OCI-LY3 (cell line): Measurements from ENCODE around the gene ASCL5.

Source experiments
- H2AFZ ChIP-seq: fragments of 200-600, 300-600 bp; shearing (Covaris generic); 2 replicates; pipeline ENCODE4 v1.6.0; 2014; ENCODE audit warnings: antibody characterized with exemption, low read depth, low read length
- H3K27ac ChIP-seq: fragments of 200-600, 300-600 bp; sonication (generic); 2 replicates; pipeline ENCODE4 v1.5.1; 2014; ENCODE audit warnings: mild to moderate bottlenecking, low read length, moderate library complexity, mixed read lengths
- H3K27me3 ChIP-seq: fragments of 200-600, 300-600 bp; sonication (generic); 2 replicates; pipeline ENCODE4 v1.6.1; 2014; ENCODE audit warnings: low read depth, low read length, mixed read lengths
- H3K36me3 ChIP-seq: fragments of 200-600, 300-600 bp; sonication (generic); replicated peaks from 2 replicates; pipeline ENCODE3; 2014; ENCODE audit warnings: low read depth, low read length, mixed read lengths
- H3K4me1 ChIP-seq: fragments of 300-600, 200-600 bp; sonication (generic); 2 replicates; pipeline ENCODE4 v1.6.1; 2014; ENCODE audit warnings: low read length, mixed read lengths
- H3K4me2 ChIP-seq: fragments of 200-600, 300-600 bp; sonication (generic); 2 replicates; pipeline ENCODE4 v1.6.1; 2014; ENCODE audit warnings: low read length, mixed read lengths
- H3K4me3 ChIP-seq: fragments of 300-600, 200-600 bp; sonication (generic); 2 replicates; pipeline ENCODE4 v1.5.1; 2014; ENCODE audit warnings: antibody characterized with exemption, mild to moderate bottlenecking, low read length, moderate library complexity
- H3K79me2 ChIP-seq: fragments of 300-600, 200-600 bp; shearing (Covaris generic); 2 replicates; pipeline ENCODE4 v1.6.1; 2014; ENCODE audit warnings: mild to moderate bottlenecking, low read length, mixed read lengths
- H3K9ac ChIP-seq: fragments of 300-600, 200-600 bp; shearing (Covaris generic); 2 replicates; pipeline ENCODE4 v1.6.0; 2014; ENCODE audit warnings: mild to moderate bottlenecking, low read length, moderate library complexity
- H3K9me3 ChIP-seq: fragments of 200-600, 300-600 bp; shearing (Covaris generic); 2 replicates; pipeline ENCODE4 v1.6.1; 2014; ENCODE audit warnings: low read length, mixed read lengths; ENCODE audit not compliant: insufficient read depth
- H4K20me1 ChIP-seq: fragments of 200-600, 300-600 bp; sonication (generic); 2 replicates; pipeline ENCODE4 v1.6.1; 2016; ENCODE audit warnings: low read length, mixed read lengths; ENCODE audit not compliant: insufficient read depth
- EZH2phosphoT487 ChIP-seq: fragments of 200-600 bp; shearing (Covaris generic); IDR thresholded peaks from 2 replicates; pipeline ENCODE4 v1.6.1; 2018; ENCODE audit warnings: antibody characterized with exemption, mixed run types, low read depth
- TF ChIP-seq, protein P1 (sequence below): fragments of 200-600, 300-600 bp; sonication (generic); IDR thresholded peaks from 2 replicates; pipeline ENCODE4 v1.5.1; 2014; ENCODE audit warnings: antibody characterized with exemption, low read length, low read depth

Gene ASCL5

GRCh38 chr1:201143726-201144635 is 17.0 kb upstream of the ASCL5 start:
- peaks cover 67% of the 10 kb centered on the region for H3K36me3 ChIP-seq
- TF ChIP-seq, protein P1, sequence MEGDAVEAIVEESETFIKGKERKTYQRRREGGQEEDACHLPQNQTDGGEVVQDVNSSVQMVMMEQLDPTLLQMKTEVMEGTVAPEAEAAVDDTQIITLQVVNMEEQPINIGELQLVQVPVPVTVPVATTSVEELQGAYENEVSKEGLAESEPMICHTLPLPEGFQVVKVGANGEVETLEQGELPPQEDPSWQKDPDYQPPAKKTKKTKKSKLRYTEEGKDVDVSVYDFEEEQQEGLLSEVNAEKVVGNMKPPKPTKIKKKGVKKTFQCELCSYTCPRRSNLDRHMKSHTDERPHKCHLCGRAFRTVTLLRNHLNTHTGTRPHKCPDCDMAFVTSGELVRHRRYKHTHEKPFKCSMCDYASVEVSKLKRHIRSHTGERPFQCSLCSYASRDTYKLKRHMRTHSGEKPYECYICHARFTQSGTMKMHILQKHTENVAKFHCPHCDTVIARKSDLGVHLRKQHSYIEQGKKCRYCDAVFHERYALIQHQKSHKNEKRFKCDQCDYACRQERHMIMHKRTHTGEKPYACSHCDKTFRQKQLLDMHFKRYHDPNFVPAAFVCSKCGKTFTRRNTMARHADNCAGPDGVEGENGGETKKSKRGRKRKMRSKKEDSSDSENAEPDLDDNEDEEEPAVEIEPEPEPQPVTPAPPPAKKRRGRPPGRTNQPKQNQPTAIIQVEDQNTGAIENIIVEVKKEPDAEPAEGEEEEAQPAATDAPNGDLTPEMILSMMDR, result no peak
- no peak for TF ChIP-seq EZH2phosphoT487
- no peak overlapping the region for H3K4me2 ChIP-seq
- H3K4me1 ChIP-seq, result no peaks in the 10 kb centered on the region
- H3K27ac ChIP-seq, result no peak overlapping the region
- H2AFZ ChIP-seq, result no peak overlapping the region
- no peak overlapping the region for H3K4me3 ChIP-seq
- peaks cover 14% of the 10 kb centered on the region; the same call in 1 of the 2 replicates for H4K20me1 ChIP-seq
- H3K27me3 ChIP-seq, result no peaks in the 10 kb centered on the region
- no peaks in the 10 kb centered on the region for H3K79me2 ChIP-seq
- no peaks in the 10 kb centered on the region for H3K9me3 ChIP-seq
- no peak overlapping the region for H3K9ac ChIP-seq

- no peaks in the 10 kb centered on the region for H3K27me3 ChIP-seq
- H3K79me2 ChIP-seq, result no peaks in the 10 kb centered on the region
- H3K9ac ChIP-seq, result no peak overlapping the region
- peaks cover 60% of the 10 kb centered on the region for H3K36me3 ChIP-seq
- no peaks in the 10 kb centered on the region for H3K9me3 ChIP-seq
- no peak for TF ChIP-seq EZH2phosphoT487
- TF ChIP-seq, protein P1, result no peak
- no peak overlapping the region for H3K4me3 ChIP-seq
- H3K4me2 ChIP-seq, result no peak overlapping the region
- H3K4me1 ChIP-seq, result no peaks in the 10 kb centered on the region
- no peak overlapping the region for H2AFZ ChIP-seq
- peaks cover 9% of the 10 kb centered on the region; the same call in 1 of the 2 replicates for H4K20me1 ChIP-seq
- no peak overlapping the region for H3K27ac ChIP-seq
These were observed 16.1 kb upstream of the ASCL5 start for GRCh38 chr1:201142849-201143725.

- H3K9ac ChIP-seq, result no peak overlapping the region
- no peak overlapping the region for H3K4me2 ChIP-seq
- TF ChIP-seq, protein P1, result no peak
- TF ChIP-seq EZH2phosphoT487, result no peak
These were observed 15.2 kb upstream of the ASCL5 start for GRCh38 chr1:201142011-201142848.

More at GRCh38 chr1:201142011-201142848, 15.2 kb upstream of the ASCL5 start:
- no peak overlapping the region for H3K27ac ChIP-seq
- H4K20me1 ChIP-seq, result peaks cover 9% of the 10 kb centered on the region; the same call in 1 of the 2 replicates
- H3K9me3 ChIP-seq, result no peaks in the 10 kb centered on the region
- no peaks in the 10 kb centered on the region for H3K27me3 ChIP-seq
- H2AFZ ChIP-seq, result no peak overlapping the region
- peaks cover 62% of the 10 kb centered on the region for H3K36me3 ChIP-seq
- H3K79me2 ChIP-seq, result no peaks in the 10 kb centered on the region
- no peaks in the 10 kb centered on the region for H3K4me1 ChIP-seq
- no peak overlapping the region for H3K4me3 ChIP-seq
